Esophagus mucosa (tissue), 1 donor: Measurements from ENCODE around the gene CRYGD. TPM values are rescaled to one million over a fixed set of nuclear protein-coding genes. Genes with fewer than 3 reads are reported as not detected.

Experiments
- ATAC-seq: fragments of 200-7000 bp; cut with Tn5 transposase; one replicate; pipeline ENCODE4 v1.9.1; 2020
- total RNA-seq: library from RNA; stranded (reverse); gene quantifications from one replicate; pipeline ENCODE4 v1.2.4, GENCODE V29; 2023
- donor health status: DM: yes; HTN: yes; CAD: no.

Gene CRYGD
- total RNA-seq, 1 donor from 2014 or later, result not detected

DNA sequence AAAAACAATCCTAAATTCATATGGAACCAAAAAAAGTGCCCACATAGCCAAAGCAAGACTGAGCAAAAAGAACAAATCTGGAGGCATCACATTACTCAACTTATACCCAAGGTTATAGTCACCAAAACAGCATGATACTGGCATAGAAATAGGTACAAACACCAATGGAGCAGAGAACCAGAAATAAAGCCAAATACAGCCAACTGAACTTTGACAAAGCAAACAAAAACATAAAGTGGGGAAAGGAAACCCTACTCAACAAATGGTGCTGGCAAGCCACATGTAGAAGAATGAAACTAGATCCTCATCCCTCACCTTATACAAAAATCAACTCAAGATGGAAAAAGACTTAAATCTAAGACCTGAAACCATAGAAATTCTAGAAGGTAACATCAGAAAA lies 40.5 kb downstream of the CRYGD start:
- no peak for ATAC-seq

DNA sequence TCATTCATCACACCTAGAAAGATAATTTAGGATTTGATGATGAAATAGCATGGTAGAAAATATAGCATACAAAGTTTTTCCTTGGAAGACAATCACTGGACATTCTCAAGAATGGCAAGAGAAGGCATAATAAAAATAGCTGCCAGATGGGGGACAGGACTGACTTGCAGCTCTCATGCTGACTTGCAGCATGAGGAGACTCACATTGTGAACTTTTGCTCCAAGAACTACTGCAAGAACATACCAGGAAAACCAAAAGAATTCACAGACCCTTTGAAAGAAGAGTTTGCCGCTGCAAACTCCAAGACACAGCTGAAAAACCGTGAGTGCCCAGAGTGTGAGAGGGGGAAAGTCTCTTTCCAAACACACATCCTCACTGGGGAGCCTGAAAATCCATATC lies 47.0 kb downstream of the CRYGD start:
- ATAC-seq, result no peak

DNA sequence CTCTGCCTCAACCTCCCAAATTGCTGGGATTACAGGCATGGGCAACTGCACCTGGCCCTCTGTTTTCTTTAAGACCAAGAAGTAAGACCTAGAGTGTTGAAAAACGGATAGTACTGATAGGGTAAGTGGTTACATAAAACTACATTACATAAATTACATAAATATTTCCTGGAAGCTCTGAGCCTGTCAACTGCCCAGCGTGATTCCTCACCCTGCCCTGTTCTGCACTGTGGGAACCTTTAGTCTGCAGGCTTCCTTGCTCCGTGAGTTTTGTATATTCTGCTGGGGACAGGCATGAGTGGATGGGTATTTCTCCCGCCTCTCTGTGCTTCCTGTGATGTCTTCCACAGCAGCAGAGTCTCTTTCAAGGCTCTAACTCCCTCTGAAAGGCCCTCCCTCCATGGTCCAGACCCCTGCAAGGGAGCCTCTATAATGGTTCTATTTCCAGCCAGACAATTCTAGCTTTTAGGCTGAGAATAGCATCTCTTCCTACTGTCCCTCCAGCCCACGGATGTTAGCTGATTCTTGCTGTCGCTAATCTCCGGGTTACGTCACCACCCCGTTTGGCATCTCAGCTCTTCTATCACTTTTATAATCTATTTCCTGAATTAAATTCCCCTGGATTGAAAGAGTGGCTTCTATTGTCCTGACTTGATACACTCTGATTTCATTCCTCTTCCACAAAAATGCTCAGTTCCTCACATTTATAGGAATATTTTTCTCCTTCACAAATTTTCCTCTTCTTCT lies 49.5 kb downstream of the CRYGD start:
- ATAC-seq, result no peak

DNA sequence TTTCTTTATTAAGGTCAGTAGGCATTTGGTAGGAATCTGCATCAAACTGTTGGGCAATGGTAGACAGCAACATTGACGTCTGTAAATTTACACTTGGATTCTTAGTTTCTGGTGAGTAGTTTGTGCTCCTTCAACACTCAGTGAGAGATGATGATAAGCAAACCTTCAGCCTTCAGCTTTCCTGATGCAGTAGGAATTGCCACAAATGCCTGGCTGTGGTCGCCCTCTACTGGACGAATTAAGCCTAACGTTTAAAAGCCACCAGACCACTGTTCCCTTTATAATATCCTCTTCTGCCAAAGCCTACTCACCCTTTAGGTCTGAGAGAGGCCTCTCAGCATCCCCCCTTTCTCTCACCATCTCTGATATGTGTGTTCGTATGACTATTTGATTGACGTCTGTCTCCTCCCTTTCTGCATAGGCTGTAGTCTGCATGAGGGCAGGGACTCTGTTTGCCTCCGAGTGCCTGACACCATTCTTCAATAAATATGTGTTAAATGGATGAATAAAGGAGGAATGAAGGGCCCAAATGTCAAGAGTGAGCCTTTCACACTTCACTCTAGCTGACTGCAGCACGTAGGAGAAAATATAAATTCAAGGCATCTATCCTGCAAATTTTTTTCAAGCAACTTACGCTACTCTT lies 52.0 kb downstream of the CRYGD start:
- ATAC-seq, result peak; percentile 69

Other genes with a start within 250 kb of the CRYGD start
- 4.7 TPM for gene PLEKHM3, start 99.0 kb downstream of the CRYGD start, total RNA-seq
- gene CRYGC, start 5.3 kb upstream of the CRYGD start, total RNA-seq, result not detected
- not detected for gene CRYGB, start 21.6 kb upstream of the CRYGD start, total RNA-seq
- gene CRYGA, start 39.1 kb upstream of the CRYGD start, total RNA-seq, result not detected
- not detected for gene C2orf80, start 65.5 kb upstream of the CRYGD start, total RNA-seq
- 179 TPM for gene IDH1, start 130.5 kb upstream of the CRYGD start, total RNA-seq
- 12.0 TPM for gene PIKFYVE, start 141.7 kb upstream of the CRYGD start, total RNA-seq